Caco-2 (cell line): Measurements from ENCODE around the gene PLPP3. TPM values are rescaled to one million over a fixed set of nuclear protein-coding genes. Genes with fewer than 3 reads are reported as not detected.

Experiments
- BruUV-seq: library from RNA; stranded (reverse); fragments of 400-500 nt; replicated peaks from 2 replicates; lab custom pipeline; 2021; lab: Mats Ljungman, UMichigan
- CTCF ChIA-PET: fragments of 300-600 bp; sonication (Branson Sonifier 250); formaldehyde crosslinking; loops from one replicate; lab custom pipeline; 2022; ENCODE audit warnings: antibody characterized with exemption; lab: Charles Lee
- POLR2A ChIA-PET: fragments of 300-600 bp; sonication (Branson Sonifier 250); formaldehyde crosslinking; loops from one replicate; lab custom pipeline; 2022; ENCODE audit warnings: antibody characterized with exemption; lab: Charles Lee
- DNase-seq, 2 experiments: peaks; one replicate each; pipeline versions ENCODE4 v3.0.0 to v3.0.0-alpha.2; 2020 to 2022
- H3K27me3 ChIP-seq: replicated peaks from 2 replicates; pipeline ENCODE4 v1.6.0; 2011; ENCODE audit warnings: low read length; ENCODE audit not compliant: control insufficient read depth, insufficient read depth
- H3K36me3 ChIP-seq: 2 replicates; pipeline ENCODE4 v1.5.1; 2011; ENCODE audit warnings: low read length; ENCODE audit not compliant: control insufficient read depth, insufficient read depth
- H3K4me1 ChIP-seq: fragments of 250-450 bp; sonication (Bioruptor Pico); 2 replicates; pipeline ENCODE4 v1.5.1; 2020; ENCODE audit warnings: mild to moderate bottlenecking
- H3K4me3 ChIP-seq: 2 replicates; pipeline ENCODE4 v1.5.1; 2011; ENCODE audit warnings: low read depth, mild to moderate bottlenecking, control low read depth, low read length
- H3K9me3 ChIP-seq: fragments of 250-450 bp; sonication (Bioruptor Pico); 2 replicates; pipeline ENCODE4 v1.5.1; 2020; ENCODE audit warnings: mild to moderate bottlenecking, moderate library complexity
- H3K27ac Mint-ChIP-seq: one replicate; pipeline ENCODE4 v1.8.0; 2022; ENCODE audit warnings: mixed read lengths; ENCODE audit not compliant: unreplicated experiment
- H3K27me3 Mint-ChIP-seq: one replicate; pipeline ENCODE4 v1.8.0; 2022; ENCODE audit warnings: mixed read lengths; ENCODE audit not compliant: insufficient read depth, unreplicated experiment
- H3K36me3 Mint-ChIP-seq: one replicate; pipeline ENCODE4 v1.8.0; 2022; ENCODE audit warnings: mild to moderate bottlenecking, mixed read lengths; ENCODE audit not compliant: insufficient read depth, unreplicated experiment
- H3K4me1 Mint-ChIP-seq: one replicate; pipeline ENCODE4 v1.8.0; 2022; ENCODE audit warnings: low read depth, mixed read lengths; ENCODE audit not compliant: unreplicated experiment
- H3K4me3 Mint-ChIP-seq: one replicate; pipeline ENCODE4 v1.8.0; 2022; ENCODE audit warnings: mild to moderate bottlenecking, moderate library complexity, mixed read lengths; ENCODE audit not compliant: unreplicated experiment
- H3K9me3 Mint-ChIP-seq: one replicate; pipeline ENCODE4 v1.8.0; 2022; ENCODE audit warnings: mixed read lengths; ENCODE audit not compliant: unreplicated experiment
- CTCF ChIP-seq, 2 experiments: fragments of 200-600 bp in 1 of 2; IDR thresholded peaks; 1 replicate in 1 of 2; 2 replicates in 1 of 2; pipeline versions ENCODE4 v1.5.1 to v1.8.0; 2011 to 2022; ENCODE audit warnings: antibody characterized with exemption in 1 of 2, control low read depth in 1 of 2, inconsistent platforms in 1 of 2, low read depth in 1 of 2, low read length in 1 of 2, mild to moderate bottlenecking in 1 of 2, moderate library complexity in 1 of 2; ENCODE audit not compliant: insufficient read depth in 1 of 2, severe bottlenecking in 1 of 2, unreplicated experiment in 1 of 2
- intact Hi-C: fragments of 100-400 bp; cut with micrococcal nuclease; formaldehyde crosslinking; loops from one replicate; pipeline ENCODE4 v1.10.0; 2022; ENCODE audit not compliant: unreplicated experiment
- total RNA-seq: library from RNA; stranded (reverse); gene quantifications from 2 replicates; pipeline ENCODE4 v1.2.3, GENCODE V29; 2022

The PLPP3 gene
- total RNA-seq, 1 experiment from 2014 or later = 41.0 TPM

GRCh38 chr1:56525489-56526041, 53.8 kb downstream of the PLPP3 start:
- Mint-ChIP-seq H3K27me3 (no peaks in the 10 kb centered on the region), H3K9me3 (no peaks in the 10 kb centered on the region), H3K4me3 (no peak overlapping the region), H3K4me1 (peaks cover 25% of the 10 kb centered on the region), H3K27ac (no peak overlapping the region), H3K36me3 (peaks cover 52% of the 10 kb centered on the region)
- no peak for TF ChIP-seq CTCF (IDR thresholded peaks at IDR 0.05; ENCODE audit: insufficient read depth in 1 of 2, low read depth in 1 of 2, low read length in 1 of 2, severe bottlenecking in 1 of 2, unreplicated experiment in 1 of 2)
- BruUV-seq = no TSS peak
- no peak for DNase-seq
- CTCF ChIA-PET = no interaction called here
- H3K4me1 ChIP-seq = peaks cover 9% of the 10 kb centered on the region; the same call in 1 of the 2 replicates
- no peak overlapping the region for H3K4me3 ChIP-seq
- H3K27me3 ChIP-seq = no peaks in the 10 kb centered on the region
- intact Hi-C loops = no loop called here
- POLR2A ChIA-PET = no interaction called here
- no peaks in the 10 kb centered on the region; the same call in 1 of the 2 replicates for H3K36me3 ChIP-seq
- H3K9me3 ChIP-seq = no peaks in the 10 kb centered on the region

- TF ChIP-seq CTCF (IDR thresholded peaks at IDR 0.05; ENCODE audit: insufficient read depth in 1 of 2, low read depth in 1 of 2, low read length in 1 of 2, severe bottlenecking in 1 of 2, unreplicated experiment in 1 of 2) = no peak
- Histone ChIP-seq H3K9me3 (no peaks in the 10 kb centered on the region), H3K36me3 (no peaks in the 10 kb centered on the region; the same call in 1 of the 2 replicates), H3K27me3 (no peaks in the 10 kb centered on the region), H3K4me1 (peaks cover 9% of the 10 kb centered on the region; the same call in 1 of the 2 replicates), H3K4me3 (no peak overlapping the region)
- Mint-ChIP-seq H3K27ac (no peak overlapping the region), H3K4me1 (peaks cover 27% of the 10 kb centered on the region), H3K27me3 (no peaks in the 10 kb centered on the region), H3K36me3 (peaks cover 60% of the 10 kb centered on the region), H3K4me3 (no peak overlapping the region), H3K9me3 (no peaks in the 10 kb centered on the region)
- BruUV-seq = no TSS peak
- intact Hi-C loops = no loop called here
- POLR2A ChIA-PET = no interaction called here
- no peak for DNase-seq
- CTCF ChIA-PET = no interaction called here
Measured at GRCh38 chr1:56524263-56524662, 55.1 kb downstream of the PLPP3 start.

- no peaks in the 10 kb centered on the region; the same call in 1 of the 2 replicates for H3K36me3 ChIP-seq
- no peaks in the 10 kb centered on the region for H3K9me3 Mint-ChIP-seq
- no peak overlapping the region for H3K4me3 ChIP-seq
- CTCF ChIA-PET = no interaction called here
- peaks cover 28% of the 10 kb centered on the region for H3K4me1 Mint-ChIP-seq
- POLR2A ChIA-PET = no interaction called here
- no peaks in the 10 kb centered on the region for H3K27me3 Mint-ChIP-seq
- intact Hi-C loops = no loop called here
- no peak overlapping the region for H3K27ac Mint-ChIP-seq
- no peaks in the 10 kb centered on the region for H3K27me3 ChIP-seq
- peaks cover 67% of the 10 kb centered on the region for H3K36me3 Mint-ChIP-seq
- peaks cover 13% of the 10 kb centered on the region for H3K4me1 ChIP-seq
- DNase-seq = no peak
- H3K4me3 Mint-ChIP-seq = no peak overlapping the region
- no peak for TF ChIP-seq CTCF (IDR thresholded peaks at IDR 0.05; ENCODE audit: insufficient read depth in 1 of 2, low read depth in 1 of 2, low read length in 1 of 2, severe bottlenecking in 1 of 2, unreplicated experiment in 1 of 2)
- H3K9me3 ChIP-seq = no peaks in the 10 kb centered on the region
- no TSS peak for BruUV-seq
Measured at GRCh38 chr1:56522680-56523079, 56.7 kb downstream of the PLPP3 start.
